ENCODE data around the gene RIMBP2.

RIMBP2 gene

DNA sequence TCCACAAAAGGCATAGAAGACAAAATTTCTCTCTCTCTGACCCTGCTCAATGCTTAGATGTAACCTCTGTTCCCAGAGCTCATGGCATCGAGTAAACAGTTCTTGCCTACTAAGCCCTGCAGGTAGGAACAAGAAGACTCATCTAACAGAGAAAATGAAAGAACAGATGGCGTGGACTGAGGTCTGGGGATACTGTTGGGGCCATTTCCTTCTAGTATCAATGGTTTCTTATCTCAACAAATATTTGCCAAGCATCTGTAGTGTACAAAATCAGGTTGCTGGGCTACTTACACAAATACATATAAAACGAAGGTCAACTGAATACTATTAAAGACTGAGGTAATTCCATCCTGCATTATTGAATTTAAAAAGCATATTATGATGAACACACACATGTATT, 93.3 kb downstream of the RIMBP2 start:
- no peak overlapping the region for H2AFZ ChIP-seq
- peaks cover 23% of the 10 kb centered on the region for H3K79me2 ChIP-seq
- no peaks in the 10 kb centered on the region for H3K36me3 ChIP-seq (ENCODE audit: control insufficient read depth, insufficient read depth, low read length)
- H3K9me3 ChIP-seq (ENCODE audit: control insufficient read depth, low read length) = no peaks in the 10 kb centered on the region
- no peak overlapping the region for H3K27ac ChIP-seq
- TF ChIP-seq, protein P1, sequence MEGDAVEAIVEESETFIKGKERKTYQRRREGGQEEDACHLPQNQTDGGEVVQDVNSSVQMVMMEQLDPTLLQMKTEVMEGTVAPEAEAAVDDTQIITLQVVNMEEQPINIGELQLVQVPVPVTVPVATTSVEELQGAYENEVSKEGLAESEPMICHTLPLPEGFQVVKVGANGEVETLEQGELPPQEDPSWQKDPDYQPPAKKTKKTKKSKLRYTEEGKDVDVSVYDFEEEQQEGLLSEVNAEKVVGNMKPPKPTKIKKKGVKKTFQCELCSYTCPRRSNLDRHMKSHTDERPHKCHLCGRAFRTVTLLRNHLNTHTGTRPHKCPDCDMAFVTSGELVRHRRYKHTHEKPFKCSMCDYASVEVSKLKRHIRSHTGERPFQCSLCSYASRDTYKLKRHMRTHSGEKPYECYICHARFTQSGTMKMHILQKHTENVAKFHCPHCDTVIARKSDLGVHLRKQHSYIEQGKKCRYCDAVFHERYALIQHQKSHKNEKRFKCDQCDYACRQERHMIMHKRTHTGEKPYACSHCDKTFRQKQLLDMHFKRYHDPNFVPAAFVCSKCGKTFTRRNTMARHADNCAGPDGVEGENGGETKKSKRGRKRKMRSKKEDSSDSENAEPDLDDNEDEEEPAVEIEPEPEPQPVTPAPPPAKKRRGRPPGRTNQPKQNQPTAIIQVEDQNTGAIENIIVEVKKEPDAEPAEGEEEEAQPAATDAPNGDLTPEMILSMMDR (IDR thresholded peaks at IDR 0.05) = no peak
- no peak overlapping the region for H3K4me2 ChIP-seq (ENCODE audit: low read length)
- no peak overlapping the region for H3K4me3 ChIP-seq (ENCODE audit: low read depth, low read length)
- no peak overlapping the region for H3K9ac ChIP-seq
- H3K4me1 ChIP-seq = no peaks in the 10 kb centered on the region
- no peaks in the 10 kb centered on the region for H3K27me3 ChIP-seq (ENCODE audit: control insufficient read depth, insufficient read depth, low read length)

DNA sequence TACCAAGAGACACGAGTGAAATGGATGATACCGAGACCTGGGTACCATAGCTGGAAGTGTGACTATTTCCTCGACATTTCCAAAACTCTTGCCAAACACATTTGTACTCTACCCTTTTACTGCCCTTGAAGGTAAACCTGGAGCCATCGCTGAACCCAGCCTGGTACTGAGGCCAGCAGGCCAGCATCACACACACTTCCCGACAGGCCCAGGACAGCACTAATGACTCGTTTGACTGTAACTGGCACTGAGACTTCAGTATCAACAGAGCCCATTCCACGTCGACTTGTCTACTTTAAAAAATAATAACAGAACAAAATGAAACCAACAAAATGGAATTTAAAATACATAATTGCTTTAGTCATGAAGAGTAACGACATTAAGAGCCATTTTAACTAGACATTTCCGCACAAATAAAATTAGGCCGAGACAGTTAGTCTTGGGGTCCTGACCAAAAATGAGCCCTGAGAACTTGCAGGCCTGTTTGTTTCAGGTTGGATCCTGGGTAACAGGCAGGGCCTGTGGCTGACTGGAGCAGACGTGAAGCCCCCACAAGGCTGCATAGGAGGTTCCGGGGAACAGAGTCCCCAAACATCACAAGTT, 94.3 kb downstream of the RIMBP2 start:
- Histone ChIP-seq H3K79me2 (peaks cover 13% of the 10 kb centered on the region), H3K4me3 (ENCODE audit: low read depth, low read length) (no peak overlapping the region), H3K4me2 (ENCODE audit: low read length) (no peak overlapping the region), H2AFZ (no peak overlapping the region), H3K27ac (no peak overlapping the region), H3K4me1 (peaks cover 4% of the 10 kb centered on the region), H3K9me3 (ENCODE audit: control insufficient read depth, low read length) (no peaks in the 10 kb centered on the region), H3K27me3 (ENCODE audit: control insufficient read depth, insufficient read depth, low read length) (no peaks in the 10 kb centered on the region), H3K36me3 (ENCODE audit: control insufficient read depth, insufficient read depth, low read length) (no peaks in the 10 kb centered on the region), H3K9ac (no peak overlapping the region)
- TF ChIP-seq, protein P1 (IDR thresholded peaks at IDR 0.05) = no peak

DNA sequence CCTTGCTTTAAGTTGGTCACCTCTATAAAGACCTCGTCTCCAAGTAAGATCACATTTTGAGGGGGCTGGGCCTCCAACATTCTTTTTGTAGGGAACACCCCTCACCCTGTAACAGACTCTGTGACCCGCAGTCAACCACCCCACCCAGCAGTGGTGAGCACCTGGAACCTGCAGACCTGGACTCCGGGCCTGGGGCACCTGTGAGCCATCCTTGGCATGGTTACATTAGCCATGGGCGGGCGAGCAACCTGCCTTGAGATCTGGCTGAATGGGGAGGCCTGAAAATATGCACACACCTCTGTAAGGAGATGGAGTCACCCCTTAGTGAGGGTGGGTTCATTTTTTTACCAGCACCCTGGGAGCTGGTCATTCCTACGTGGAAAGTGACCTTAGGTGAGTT, 95.3 kb downstream of the RIMBP2 start:
- Histone ChIP-seq H3K27ac (no peak overlapping the region), H3K27me3 (ENCODE audit: control insufficient read depth, insufficient read depth, low read length) (no peaks in the 10 kb centered on the region), H3K79me2 (peaks cover 14% of the 10 kb centered on the region), H3K36me3 (ENCODE audit: control insufficient read depth, insufficient read depth, low read length) (no peaks in the 10 kb centered on the region), H3K9ac (no peak overlapping the region), H3K4me2 (ENCODE audit: low read length) (no peak overlapping the region), H3K4me3 (ENCODE audit: low read depth, low read length) (no peak overlapping the region), H3K9me3 (ENCODE audit: control insufficient read depth, low read length) (no peaks in the 10 kb centered on the region), H2AFZ (no peak overlapping the region), H3K4me1 (peaks cover 4% of the 10 kb centered on the region)
- TF ChIP-seq, protein P1 (IDR thresholded peaks at IDR 0.05) = no peak

DNA sequence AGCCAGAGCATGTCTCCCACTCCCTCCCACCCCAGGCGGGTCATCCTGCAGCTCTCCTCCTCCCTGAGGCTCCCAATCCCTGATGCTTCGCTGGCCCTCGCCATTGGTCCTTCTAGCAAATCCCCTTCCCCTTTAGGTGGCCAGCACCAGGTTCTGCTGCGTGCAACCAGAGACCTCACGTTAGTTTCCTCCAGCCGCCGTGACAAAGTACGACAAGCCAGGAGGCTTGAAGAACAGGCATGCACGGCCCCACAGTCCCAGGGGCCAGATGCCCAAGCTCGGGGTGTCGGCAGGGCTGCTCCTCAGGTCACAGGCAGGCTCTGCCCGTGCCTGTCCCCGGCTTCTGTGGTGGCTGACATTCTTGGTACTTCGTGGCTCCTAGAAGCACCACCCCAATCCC, 95.8 kb downstream of the RIMBP2 start:
- Histone ChIP-seq H3K79me2 (peaks cover 14% of the 10 kb centered on the region), H3K4me1 (peaks cover 4% of the 10 kb centered on the region), H3K27ac (no peak overlapping the region), H3K4me3 (ENCODE audit: low read depth, low read length) (no peak overlapping the region), H3K27me3 (ENCODE audit: control insufficient read depth, insufficient read depth, low read length) (no peaks in the 10 kb centered on the region), H3K4me2 (ENCODE audit: low read length) (no peak overlapping the region), H3K36me3 (ENCODE audit: control insufficient read depth, insufficient read depth, low read length) (no peaks in the 10 kb centered on the region), H3K9ac (no peak overlapping the region), H3K9me3 (ENCODE audit: control insufficient read depth, low read length) (no peaks in the 10 kb centered on the region), H2AFZ (no peak overlapping the region)
- TF ChIP-seq, protein P1 (IDR thresholded peaks at IDR 0.05) = no peak

DNA sequence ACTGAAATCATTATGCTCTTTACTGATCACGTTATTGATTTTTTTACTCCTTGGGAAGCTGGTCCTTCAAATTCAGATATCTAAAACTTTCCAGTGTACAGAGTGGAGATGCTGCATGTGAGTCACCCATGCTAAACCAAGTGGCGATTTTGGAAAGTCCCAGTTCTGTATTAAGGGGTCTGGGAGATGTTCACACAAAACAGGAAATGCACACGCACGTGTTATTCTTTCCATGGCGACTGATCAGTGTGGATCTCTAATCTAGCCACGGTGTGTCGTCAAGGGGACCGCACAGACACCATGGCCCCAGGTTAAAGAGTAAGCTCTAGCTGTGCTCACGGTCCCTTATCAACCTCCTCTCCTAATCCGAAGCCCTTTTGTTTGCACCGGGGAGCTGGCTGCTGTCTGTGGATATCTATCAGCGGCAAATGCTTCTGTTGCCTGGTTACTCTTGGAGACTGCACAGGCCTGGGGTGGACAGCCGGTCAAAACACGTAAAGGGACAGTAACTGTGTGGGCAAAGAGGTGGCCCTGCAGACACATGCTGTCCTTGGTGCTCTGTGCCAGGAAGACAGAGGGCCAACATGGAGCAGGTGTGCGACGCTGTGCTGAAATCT, 96.6 kb downstream of the RIMBP2 start:
- H3K36me3 ChIP-seq (ENCODE audit: control insufficient read depth, insufficient read depth, low read length) = no peaks in the 10 kb centered on the region
- H3K27me3 ChIP-seq (ENCODE audit: control insufficient read depth, insufficient read depth, low read length) = no peaks in the 10 kb centered on the region
- TF ChIP-seq, protein P1 (IDR thresholded peaks at IDR 0.05) = no peak
- peaks cover 4% of the 10 kb centered on the region for H3K4me1 ChIP-seq
- peaks cover 14% of the 10 kb centered on the region for H3K79me2 ChIP-seq
- H3K9me3 ChIP-seq (ENCODE audit: control insufficient read depth, low read length) = no peaks in the 10 kb centered on the region
- no peak overlapping the region for H3K4me2 ChIP-seq (ENCODE audit: low read length)
- H3K4me3 ChIP-seq (ENCODE audit: low read depth, low read length) = no peak overlapping the region
- no peak overlapping the region for H2AFZ ChIP-seq
- H3K9ac ChIP-seq = no peak overlapping the region
- no peak overlapping the region for H3K27ac ChIP-seq

Measured in parathyroid adenoma (tissue), 2 donors.